HG03439 (cell line): ENCODE measurements around the gene SYCP2.
A peak's percentile ranks its signal among the peaks of the same experiment; 100 is the strongest.

Source experiments
- ATAC-seq: cut with Tn5 transposase; IDR thresholded peaks from one replicate; pipeline ENCODE4 v1.9.1; 2021; ENCODE audit warnings: mild to moderate bottlenecking, moderate library complexity; ENCODE audit not compliant: unreplicated experiment

The SYCP2 gene

DNA sequence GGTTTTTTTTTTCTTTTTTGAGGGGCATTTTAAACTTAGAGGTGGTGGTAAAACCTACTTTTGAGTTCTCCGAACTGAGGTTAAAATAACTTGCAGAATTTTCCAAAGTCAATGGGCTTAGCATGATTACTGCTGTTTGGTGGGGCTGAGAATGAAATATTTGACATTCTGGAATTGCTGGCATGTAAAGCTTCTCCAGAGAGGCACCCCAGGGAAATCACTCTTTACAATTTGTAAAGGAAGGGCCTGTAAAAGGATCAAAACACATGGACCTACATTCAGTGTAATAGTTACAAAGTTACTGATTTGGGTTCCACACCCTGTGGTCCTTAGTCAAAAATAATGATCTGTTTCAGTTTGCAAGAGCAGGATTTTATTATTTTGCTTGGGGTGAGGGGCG lies 12.3 kb upstream of the SYCP2 start:
- no peak for ATAC-seq

DNA sequence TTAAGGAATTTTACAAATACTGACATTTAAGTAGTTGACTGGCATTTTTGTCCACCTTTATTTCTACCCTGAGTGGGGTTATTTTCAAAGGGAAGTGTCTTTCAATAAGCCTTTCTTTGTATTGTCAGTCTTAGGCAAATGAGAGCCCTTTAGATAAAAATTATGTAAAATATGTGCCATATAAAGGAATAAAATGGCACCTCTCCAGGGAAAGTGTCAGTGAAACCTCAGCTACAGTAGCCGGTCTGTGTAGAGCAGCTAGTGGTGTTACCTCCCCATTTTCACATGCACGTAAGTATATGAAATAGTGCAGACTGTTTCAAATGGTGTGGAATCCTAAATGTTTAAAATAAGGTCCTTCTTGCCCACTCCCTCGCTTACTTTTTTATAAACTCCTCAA lies 11.7 kb upstream of the SYCP2 start:
- no peak for ATAC-seq

DNA sequence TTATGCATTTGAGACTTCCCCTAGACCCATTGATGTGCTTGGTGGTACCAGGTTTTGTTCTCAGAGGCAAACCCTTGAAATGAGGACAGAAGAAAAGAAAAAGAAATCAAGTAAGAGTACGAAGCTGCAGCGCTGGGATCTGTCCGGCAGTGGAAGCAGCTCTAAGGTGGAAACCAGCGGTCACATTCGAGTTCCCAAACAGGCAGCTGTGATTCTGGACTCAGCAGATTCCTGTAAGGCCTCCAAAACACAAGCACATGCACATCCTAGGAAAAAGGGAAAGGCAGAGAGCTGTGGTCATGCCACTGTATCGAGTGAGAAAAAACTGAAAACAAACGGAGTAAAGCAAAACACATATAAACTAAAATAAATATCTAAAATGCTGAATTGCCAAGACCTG lies 11.3 kb upstream of the SYCP2 start:
- ATAC-seq, result no peak

DNA sequence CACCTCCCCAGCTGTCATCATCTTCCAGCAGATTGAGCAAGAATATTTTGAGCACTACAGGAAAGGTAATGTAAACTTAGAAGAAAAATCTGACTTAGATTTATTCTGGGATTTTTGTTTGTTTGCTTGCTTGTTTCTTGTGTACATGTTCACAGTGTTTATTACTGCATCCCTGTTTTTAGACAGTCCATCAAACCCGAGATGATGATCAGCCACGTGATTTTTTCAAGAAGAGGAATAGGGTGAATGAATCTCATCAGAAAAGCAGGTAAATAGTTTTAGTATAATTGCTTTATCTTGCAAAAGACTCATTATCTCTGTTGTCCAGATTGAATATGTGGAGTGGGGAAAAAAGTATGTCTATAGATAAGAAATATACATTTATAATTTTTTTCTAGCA lies 8.8 kb upstream of the SYCP2 start:
- ATAC-seq, result no peak

DNA sequence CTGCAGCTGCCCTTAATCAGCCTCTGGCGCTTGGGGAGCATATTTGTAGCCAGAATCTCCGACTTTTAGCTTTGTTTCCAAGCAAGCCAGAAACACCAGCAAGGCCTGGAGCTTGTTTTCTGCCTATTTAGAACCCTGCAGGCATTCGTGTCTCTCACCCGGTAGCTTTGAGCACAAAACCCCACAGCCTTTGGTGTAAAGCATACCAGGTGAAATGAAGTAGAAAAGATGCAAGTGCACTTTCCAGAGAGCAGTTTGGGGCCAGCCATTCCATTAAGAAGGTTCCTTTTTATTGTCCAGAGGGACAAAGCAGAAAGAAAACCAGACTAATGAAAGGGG lies 7.5 kb upstream of the SYCP2 start:
- no peak for ATAC-seq

DNA sequence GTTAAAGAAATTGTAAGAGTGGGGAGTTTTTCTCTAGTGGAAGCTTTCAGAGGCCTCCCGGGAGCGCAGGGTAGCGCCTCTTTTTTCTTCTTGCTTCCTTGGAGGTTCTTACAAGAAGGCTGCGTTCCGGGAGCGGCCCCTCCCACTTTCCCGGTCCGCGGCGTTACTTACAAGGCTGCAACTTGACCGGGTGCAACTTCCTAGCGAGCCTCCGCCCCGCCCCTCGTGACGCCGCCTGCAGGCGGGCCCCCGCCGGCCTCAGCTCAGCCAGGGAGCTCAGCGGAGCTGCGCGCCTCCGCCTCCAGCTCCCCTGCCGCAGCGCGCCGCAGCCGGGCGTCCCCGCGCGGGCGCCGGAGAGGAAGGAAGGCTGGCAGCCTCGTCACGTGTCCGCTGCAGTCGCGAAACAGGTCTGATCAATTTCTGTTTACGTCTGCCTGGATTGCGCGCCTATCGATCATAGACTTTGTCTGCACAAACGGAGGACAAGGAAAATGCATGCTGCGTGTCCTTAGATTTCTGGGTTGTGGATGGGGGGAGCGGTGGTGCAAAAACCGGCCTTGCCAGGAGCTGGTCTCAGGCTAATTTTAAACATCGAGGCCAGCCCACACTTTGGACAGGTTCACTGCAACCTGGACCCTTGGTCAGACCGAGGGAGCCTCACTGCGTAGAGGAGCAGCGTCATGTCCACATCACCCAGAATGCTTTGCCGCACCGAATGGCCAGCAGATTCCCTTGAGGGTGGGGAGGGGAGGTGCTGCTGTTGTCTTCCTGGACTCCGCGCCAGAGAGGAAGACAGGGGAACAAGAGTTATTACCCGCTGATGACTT lies 6.9 kb upstream of the SYCP2 start, which contains the start of the genes FAM217B and PPP1R3D:
TSS of gene FAM217B (plus strand) at position 261 of the 827 bp plus-strand sequence. CDS start 3,555 bp downstream, outside the sequence.
TSS of gene PPP1R3D (minus strand) at position 177 of the 827 bp plus-strand sequence. CDS start 374 bp downstream, outside the sequence.
- peak; percentile 89 for ATAC-seq

DNA sequence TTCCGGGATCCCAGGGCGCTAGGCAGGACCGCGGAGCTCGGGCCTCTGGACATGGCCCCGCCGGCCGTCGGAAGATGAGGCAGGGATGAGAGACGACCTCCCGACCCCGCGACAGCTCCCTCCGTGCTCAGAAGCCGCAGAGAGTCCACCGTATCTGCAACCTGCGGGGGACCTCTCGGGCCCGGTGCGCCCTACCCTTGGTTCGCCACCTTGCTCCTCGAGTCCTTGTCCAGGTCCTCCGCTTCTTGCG lies 6.4 kb upstream of the SYCP2 start:
- peak; percentile 43 for ATAC-seq

DNA sequence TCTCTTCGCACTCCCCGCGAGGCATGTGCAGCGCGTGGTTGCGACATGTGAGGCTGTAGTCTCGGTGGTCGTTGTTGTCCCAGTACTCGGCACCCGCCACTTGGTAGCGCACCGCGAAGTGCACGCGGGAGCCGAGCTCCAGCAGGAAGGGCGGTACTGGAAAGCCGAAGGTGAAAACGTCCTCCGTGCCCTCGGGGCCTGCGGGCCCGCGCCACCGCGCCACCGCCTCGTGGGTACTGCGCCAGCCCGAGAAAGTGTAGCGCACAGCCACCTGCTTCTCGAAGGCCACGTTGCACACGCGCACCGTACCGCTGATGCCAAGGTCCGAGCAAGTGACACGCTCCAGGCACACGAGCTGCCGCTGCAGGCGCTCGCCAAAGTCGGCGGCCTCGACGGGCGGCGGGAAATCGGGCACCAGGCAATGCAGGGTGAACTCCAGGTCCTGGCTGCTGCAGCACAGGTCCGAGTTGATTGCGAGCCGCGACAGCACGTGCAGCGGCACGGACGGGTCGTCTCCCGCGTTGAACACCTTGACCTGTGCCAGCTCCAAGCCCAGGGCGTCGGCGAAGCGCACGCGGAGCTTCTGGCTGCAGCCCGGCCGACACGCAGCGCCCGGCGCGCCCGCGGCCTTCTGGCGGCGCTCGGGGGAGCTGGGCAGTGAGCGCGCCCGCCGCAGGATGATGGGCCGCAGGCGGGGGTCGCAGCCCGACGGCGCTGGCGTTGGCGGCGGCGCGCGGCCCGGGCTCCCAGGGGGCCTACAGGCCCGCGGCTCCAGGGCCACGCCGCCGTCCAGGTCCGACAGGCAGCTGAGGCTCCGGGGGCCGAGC lies 5.8 kb upstream of the SYCP2 start:
- ATAC-seq, result peak; percentile 35

DNA sequence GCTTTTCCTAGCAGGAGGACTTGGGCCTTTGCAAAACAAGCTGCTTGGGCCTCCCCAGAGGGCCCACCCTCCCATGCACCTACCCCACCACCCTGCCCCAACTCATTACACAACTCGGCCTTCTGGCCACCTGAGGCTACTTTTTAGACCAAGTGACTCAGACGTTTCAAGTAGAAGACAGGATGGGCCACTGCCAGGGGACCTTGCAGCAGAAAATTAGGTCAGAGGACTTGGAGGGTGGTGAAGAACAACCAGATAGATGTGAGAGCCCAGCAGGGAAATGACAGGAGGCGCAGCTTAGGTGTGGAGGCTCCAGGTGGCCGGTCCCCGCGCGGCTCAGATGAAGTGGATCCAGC lies 5.2 kb upstream of the SYCP2 start:
- ATAC-seq, result no peak

DNA sequence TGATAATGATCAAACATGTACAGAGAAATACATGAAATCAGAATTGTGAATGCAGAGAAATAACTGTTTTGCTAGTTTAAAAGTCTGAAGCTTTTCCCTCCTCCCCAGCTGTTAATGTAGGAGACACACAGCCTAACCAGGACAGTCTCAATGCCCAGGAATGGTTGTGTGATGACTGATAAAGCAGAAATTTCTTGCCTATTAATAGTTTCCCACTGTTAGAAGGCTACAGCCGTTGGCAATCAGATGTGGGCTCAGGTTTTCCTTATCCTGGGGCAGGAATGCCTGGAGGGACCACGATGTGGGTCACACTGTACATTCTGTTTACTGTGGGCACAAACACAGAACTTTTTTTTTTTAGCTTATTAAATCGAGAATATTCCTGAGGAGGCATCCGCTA lies 4.8 kb upstream of the SYCP2 start:
- ATAC-seq, result no peak

DNA sequence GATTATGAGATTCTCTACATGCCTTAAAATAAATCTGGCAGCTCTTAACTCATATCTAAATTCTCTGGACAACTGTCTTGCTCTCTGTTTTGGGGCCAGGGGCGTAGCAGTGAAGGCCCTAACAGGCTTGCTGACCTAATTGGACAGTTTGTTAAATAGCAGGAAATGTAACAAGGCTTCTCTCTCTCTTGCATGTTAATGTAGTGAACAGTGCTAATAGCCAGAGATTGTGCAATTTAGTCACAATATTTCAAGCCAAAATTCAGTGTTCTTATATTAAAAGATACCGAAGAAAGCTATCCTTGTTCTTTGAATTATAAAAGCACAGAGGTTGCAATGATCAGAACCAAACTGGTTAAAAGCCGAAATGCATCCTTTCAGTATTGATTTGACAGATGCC lies 3.7 kb upstream of the SYCP2 start:
- no peak for ATAC-seq

DNA sequence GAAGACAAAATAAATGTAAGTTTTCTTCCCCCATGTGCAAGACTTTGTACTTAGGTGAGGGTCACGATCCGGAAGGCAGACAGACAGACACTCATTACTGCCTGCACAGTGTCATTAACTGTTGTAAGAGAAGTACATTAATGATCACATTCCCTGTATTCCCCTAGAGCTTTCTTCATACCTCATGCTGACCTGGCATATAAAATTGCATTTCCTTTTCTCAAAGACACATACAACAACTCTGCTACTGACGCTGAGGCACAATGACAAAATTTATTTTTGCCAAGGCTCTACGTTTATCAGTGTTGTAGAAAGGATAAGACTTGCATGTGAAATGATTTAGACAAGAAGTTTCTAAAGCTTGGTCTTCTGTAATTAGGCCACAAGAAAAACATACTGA lies 3.0 kb upstream of the SYCP2 start:
- ATAC-seq, result no peak

DNA sequence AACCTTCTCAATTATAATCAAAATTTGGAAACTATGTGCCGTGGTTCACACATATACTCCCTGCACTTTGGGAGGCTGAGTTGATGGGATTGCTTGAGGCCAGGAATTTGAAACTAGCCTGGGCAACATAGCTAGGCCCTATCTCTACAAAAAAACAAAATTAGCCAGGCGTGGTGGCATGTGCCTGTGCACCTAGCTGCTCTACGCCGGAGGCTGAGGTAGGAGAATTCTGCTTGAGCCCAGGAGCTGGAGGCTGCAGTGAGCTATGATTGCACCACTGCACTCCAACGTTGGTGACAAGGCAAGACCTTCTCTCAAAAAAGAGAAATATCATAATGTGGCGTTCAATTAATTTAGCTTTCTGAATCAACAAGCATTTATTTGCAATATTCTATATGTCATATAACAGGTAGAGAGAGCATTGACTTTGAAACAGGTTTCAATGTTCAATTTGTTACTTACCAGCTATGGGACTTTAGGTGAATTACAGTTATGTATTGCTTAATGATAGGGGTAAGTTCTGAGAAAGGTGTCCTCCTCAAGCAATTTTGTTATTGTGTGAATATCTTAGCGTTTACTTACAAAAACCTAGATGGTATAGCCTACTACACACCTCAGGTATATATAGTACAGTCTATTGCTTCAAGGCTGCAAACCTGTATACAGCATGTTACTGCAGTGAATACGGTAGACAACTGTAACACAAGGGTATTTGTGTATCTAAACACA lies 2.2 kb upstream of the SYCP2 start:
- ATAC-seq, result no peak

DNA sequence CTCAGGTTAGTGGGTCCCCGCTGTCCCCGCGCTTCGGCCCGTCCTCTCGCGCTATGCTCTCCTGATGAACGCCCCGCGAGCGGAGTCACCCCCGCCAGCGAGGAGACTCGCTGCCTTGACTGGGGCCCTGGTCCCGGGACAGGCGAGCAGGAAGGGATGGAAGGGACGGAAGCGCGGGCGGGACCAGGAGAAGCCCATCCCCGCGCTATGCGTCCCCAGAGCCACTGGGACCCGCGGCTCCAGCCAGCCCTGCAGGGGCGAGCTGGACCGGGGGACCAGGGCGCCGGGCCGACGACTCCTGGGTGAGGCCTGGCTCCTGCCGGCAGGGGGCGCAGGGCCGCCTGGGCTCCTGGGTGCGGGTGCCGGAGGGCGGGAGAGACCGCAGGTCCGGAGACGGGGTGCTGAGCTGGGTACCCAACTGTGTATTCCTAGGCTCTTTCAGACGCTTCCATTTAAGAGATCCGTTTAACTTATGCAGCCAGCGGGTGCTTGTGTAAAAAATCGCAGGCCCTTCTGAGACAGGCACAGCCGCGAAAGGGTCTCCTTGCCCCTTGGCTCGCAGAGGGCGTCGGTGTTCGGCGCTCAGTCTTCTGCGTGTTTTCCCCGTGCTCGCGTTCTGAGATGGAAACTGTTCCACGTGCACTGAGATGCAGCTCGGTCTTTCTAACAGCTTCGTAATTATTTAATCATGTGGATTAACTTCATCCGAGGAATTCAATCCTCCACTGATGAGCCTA lies 580 bp upstream of the SYCP2 start:
- ATAC-seq, result peak; percentile 58

DNA sequence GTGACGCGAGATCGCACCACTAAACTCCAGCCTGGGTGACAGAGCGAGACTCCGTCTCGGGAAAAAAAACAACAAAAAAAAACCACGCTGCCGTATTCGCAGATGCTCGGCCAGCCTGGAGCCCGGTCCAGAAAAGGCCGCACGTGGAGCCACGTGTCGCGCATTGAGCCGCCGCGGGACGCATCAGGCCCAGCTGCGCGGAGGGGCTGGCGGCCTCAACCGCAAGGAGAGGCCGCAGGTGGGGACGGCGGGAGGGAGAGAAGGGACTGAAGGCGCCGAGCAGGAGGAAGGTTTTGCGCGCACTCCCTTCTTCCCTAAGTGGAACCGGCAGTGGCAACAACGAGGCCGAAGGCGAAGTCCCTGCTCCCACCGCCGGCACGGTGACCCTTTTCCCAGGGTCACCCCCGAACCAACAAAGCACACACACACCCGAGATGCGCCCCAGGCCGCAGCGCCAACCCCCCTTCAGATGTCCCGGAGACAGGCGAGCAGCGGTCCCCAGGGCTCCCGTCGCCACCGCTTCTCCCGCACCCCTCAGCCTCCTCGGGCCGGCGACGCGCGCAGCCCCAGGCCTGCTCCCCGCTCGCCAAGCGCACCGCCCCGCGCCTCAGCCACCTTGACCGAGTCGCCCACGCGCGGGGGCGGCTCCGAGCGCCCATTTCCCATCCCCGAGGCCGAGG lies 681 bp downstream of the SYCP2 start:
- ATAC-seq, result no peak

DNA sequence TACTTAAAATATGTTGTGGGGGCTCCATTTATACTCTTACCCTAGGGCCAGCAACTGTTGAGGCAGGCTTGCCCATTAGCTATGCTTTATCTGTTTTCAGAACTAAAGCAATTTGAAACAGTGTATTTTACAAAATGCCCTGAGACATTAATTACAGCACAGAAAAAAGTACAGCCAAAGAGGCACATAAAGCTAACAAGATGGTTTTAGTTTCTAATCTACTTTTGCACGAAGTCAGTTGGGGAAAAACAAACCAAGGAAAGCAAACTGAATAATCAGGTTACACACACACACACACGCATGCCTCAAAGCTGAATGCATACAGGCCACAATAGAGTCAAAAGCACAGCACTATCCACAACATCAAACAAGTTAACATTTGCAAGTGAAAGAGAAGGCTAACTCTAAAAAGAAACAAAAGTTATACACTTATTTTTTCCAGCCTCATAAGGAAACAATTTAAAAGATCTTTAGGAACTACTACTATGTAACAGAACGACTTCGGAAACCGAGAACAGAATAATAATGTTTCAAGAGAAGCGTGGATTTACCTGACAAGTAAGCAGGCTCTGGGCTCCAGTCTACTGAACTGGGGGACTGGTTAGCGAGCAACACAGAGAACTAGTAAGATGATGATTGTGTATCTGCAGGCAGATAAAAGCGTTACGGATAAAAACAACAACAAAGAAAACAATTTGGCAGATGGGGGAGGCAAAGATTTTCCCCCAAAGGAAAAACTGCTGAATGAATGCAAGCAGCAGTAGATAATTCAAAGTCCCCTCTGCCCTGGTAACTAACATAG lies 1.7 kb downstream of the SYCP2 start:
- ATAC-seq, result no peak

DNA sequence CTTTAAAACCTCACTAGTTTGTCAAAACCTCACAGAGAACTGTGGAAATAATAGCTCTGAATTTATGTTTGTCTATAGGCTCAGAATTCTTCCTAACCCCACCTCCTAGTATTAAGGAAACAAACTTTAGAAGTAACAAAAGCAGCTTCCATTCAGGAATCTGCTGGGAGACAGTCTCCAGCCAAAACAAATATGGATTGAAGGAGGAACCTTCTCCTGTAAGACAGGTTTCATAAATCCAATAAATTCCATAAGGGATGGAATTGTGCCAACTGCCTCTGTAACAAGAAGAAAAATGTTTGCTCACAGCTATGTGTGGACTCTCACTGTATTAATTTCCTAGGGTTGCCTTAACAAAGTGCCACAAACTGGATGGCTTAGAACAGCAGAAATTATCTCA lies 7.5 kb downstream of the SYCP2 start:
- no peak for ATAC-seq

DNA sequence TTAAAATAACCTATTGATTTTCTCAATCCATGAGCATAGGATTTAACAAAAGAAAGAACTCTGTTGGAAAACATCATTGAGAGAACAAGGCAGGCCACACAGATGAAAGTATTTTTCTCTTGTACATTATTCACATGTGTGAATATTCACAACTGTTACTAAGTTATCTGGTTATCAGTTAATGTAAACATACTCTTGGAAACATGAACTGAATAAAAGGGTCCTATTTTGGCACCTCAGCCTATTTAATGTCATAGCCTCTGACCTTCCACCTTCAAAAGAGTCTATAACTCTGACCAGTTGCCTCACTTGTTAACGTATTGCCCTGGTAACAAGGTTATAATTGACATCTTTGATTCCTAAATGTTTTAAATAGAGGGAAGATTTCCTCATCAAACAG lies 8.1 kb downstream of the SYCP2 start:
- ATAC-seq, result no peak

DNA sequence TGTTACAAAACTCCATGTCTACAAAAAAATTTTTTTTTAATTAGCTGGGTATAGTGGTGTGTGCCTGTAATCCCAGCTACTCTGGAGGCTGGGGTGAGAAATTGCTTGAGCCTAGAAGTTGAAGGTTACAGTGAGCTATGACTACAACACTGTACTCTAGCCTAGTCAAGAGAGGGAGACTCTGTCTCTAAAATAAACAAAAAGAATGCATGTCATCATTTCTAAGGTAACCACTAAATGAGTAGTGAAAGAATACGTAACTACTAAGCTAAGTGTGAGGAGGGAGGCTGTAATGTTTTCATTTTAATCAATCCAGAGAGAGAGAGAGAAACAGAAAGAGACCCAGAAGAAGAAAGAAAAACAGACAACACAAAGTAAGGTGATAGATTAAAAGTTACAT lies 9.9 kb downstream of the SYCP2 start:
- no peak for ATAC-seq

DNA sequence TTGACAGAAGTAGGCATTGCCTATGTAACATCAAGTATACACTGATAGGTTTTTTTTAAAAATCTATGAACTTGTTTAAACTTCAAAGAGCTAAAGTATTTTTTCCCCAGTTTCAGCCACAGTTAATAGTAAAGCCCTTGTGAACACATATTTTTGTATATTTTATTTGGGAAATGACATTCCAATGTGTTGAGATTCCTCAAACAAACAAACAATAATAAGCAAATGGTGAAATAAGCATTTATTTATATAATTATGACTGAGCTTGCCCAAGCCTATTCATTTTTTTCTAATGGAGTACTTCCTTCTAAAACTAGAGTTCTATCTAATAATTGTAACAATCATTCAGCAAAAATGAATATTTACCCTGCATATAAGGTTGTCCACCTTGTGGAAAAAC lies 12.5 kb downstream of the SYCP2 start:
- ATAC-seq, result no peak
